HL-60/S4 treated with retinoic acid at 250 ng/mL for 4 days and 3 days (cell line): ENCODE data around the gene POLR2A.

ENCODE experiments used
- in situ Hi-C: fragments of 300-500 bp; cut with MboI; formaldehyde crosslinking; loops from 2 replicates; pipeline ENCODE4 v1.7.0; 2022; ENCODE audit warnings: low sequenced_read_pairs

Gene POLR2A

DNA sequence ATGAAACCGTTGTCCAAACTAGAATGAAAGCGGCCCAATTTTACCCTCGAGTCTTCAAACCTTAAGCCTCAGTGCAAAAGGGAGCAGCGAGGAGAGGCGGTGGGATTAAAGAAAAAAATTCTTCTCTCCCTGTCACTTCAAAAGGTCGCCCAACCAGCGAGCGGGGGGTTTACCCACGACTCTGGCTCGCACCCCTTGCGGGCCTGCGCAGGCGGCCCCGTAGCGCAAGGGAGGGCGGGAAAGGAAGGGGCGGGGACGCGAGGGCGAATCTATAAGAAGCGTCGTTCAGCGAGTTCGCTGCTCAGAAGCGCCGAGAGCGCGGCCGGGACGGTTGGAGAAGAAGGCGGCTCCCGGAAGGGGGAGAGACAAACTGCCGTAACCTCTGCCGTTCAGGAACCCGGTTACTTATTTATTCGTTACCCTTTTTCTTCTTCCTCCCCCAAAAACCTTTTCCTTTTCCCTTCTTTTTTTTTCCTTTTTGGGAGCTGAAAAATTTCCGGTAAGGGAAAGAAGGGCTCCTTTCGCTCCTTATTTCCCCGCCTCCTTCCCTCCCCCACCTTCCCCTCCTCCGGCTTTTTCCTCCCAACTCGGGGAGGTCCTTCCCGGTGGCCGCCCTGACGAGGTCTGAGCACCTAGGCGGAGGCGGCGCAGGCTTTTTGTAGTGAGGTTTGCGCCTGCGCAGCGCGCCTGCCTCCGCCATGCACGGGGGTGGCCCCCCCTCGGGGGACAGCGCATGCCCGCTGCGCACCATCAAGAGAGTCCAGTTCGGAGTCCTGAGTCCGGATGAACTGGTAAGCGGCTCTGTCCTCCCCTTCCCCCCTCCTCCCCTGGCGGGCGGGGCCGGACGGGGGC is at the start of gene POLR2A:
Gene POLR2A, plus strand, starts transcription at position 300 of the 852 bp plus-strand sequence.
- in situ Hi-C loops, result no loop called here

- in situ Hi-C loops, result no loop called here
These were observed 48.2 kb upstream of the POLR2A start for GRCh38 chr17:7435676-7436555.

- in situ Hi-C loops, result no loop called here
These were observed 47.4 kb upstream of the POLR2A start for GRCh38 chr17:7436556-7437368.

DNA sequence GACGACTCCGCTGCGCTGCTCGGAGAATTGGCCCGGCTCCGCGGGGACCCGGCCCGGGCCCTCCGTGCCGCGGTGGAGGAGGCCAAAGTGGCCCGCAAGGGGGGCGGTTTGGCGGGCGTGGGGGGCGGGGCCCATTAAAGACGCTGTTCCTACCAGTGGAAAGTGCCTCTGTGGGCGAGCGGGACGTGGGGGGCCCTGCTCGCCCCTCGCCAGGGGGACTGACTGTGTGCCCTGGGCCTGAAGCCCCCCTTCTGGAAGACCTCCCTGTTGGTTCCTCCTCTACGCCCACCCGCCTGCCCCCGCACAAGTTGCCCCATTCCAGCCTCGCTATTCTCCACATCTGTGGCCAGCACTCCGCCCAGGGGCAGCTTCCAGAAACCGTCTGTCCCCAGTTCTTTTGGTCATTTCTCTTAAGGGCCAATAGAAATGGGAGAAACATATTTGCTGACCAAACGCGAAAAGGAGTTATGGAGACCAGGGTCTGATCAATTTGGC is 46.8 kb upstream of the POLR2A start:
- in situ Hi-C loops, result no loop called here

DNA sequence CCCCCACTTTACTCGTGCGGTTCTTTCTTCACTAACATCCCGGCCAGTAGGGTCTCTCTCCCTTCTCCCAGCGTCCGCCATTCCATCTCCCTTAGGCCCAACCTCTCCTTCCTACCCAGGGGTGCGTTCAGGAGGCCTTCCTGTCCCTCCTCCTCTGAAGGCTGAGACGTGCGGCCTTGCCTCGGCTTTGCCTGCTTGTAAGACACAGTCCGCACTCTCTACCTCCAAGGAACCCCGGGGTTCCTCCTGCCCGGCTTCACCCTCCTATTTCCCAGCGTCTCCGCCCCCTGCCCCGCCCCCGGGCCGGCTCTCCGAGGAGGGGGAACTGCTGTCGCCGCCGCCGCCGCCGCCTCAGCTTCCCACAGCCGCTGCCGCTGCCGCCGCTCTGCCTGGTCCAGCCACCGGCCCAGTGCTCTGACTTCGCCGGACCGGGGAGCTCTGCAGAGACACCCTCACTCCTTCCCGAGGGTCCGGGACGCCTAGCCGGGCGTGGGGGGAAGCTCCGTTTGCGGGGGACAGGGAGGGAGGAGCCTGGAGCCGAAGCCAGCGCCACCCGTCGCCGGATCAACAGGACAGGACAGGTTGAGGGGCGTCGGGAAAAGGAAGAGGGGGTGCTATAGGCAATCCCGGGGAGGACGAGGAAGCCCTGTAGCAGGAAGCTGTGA is 46.1 kb upstream of the POLR2A start:
- in situ Hi-C loops, result no loop called here

GRCh38 chr17:7438656-7439460 is 45.3 kb upstream of the POLR2A start:
- in situ Hi-C loops, result no loop called here

DNA sequence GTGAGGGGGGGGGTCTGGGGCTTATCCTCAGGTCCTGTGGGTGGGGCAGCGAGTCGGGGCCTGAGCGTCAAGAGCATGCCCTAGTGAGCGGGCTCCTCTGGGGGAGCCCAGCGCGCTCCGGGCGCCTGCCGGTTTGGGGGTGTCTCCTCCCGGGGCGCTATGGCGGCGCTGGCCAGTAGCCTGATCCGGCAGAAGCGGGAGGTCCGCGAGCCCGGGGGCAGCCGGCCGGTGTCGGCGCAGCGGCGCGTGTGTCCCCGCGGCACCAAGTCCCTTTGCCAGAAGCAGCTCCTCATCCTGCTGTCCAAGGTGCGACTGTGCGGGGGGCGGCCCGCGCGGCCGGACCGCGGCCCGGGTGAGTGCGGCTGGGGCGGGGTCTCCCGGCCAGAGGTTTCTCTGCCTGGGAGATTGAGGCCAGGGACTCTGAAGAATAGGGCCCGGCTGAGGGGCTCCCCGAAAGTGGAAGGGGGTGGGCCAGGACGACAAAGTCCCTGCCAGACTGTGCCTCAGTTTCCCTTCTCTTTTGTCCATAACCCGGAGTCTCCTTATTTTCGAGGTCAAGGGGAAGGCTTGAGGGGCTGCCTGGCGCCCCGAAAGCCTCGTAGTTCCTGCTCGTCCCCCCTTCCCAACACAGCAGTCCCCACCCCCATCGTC is 44.6 kb upstream of the POLR2A start, which contains the start of gene FGF11:
Gene FGF11, plus strand, starts transcription at position 51 of the 651 bp plus-strand sequence. Its CDS starts 109 bp downstream, at position 160.
- in situ Hi-C loops, result no loop called here

DNA sequence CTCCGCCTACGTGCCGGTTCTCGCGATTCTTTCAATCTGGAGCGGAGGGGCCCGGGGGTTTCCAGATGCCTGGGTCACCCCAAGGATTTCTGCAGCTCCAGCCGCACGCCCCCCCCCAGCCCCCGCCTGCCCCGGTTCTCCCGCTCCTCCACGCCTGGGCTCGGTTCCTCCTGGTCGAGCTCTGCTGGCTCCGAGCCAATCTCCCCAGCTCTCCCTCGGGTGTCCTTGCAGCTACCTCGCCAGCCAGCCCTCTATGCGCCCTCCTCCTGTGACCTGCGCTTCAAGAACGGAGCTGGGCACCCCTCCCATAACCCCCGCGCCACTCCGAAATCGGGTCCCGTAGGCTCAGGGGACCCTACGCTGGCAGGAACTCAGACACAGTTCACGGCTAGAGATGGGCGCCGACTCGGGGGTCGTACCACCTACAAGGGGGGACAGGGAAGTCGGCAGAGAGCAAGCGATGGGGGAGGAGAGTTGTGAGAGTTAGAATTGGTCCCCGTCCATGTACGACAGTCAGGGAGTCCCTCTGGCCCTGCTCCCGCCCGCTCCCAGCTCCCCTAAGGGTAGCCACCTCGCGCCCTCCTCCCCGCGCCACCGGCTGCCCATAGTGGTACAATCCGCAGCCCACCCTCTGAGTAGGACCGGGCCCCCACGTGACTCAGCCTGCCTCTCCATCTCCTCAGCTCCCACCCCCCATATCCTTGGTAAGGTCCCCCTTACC is 43.9 kb upstream of the POLR2A start:
- in situ Hi-C loops, result no loop called here

GRCh38 chr17:7440834-7441195 is 43.4 kb upstream of the POLR2A start:
- in situ Hi-C loops, result no loop called here

GRCh38 chr17:7441266-7441665 is 42.9 kb upstream of the POLR2A start:
- in situ Hi-C loops, result no loop called here

- in situ Hi-C loops, result no loop called here
These were observed 42.0 kb upstream of the POLR2A start for GRCh38 chr17:7442142-7442541.

DNA sequence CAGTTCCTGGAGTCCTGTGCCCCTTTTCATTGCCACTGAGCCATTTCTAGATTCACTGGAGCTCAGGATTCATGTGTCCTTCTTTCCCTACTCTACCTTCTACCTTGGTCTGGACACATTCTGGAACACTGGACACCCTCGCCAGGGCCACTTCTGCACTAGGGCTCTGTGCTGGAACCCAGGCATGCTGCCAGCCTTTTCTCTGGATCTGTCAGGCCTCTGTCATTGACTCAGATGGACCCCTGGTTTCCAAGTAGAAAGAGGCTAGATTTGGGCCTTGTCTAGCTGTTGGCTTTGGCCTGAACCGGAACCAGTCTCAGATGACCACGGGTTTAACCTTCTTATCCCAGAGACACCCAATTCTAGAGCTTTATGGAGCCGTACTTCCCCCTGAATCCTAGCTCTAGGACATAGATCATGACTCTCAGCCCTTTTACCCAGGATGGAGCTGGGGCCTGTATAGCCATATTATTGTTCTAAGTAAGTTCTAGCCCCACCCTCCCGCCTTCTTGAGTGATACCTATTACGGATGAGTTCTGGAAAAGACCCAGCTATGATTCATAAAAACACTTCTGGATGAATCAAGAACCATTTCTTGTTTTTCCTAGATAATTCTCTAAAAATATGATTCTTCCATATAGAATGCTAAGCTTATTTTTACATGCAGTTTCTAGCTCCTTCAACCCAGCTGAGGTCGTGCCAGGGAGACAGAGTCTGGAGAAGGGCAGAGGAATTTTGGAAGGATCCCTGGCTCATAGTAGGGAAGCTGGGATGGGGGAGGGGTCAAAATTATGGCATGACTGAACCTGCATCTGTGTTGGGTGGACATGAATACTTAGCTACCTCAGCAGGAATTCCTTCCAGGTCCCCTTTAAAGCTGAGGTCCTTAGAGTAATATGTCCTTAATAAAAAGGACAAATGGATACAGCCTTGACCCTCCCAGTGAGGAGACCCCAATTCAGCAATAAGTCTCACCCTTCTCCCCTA is 40.4 kb upstream of the POLR2A start:
- in situ Hi-C loops, result no loop called here

DNA sequence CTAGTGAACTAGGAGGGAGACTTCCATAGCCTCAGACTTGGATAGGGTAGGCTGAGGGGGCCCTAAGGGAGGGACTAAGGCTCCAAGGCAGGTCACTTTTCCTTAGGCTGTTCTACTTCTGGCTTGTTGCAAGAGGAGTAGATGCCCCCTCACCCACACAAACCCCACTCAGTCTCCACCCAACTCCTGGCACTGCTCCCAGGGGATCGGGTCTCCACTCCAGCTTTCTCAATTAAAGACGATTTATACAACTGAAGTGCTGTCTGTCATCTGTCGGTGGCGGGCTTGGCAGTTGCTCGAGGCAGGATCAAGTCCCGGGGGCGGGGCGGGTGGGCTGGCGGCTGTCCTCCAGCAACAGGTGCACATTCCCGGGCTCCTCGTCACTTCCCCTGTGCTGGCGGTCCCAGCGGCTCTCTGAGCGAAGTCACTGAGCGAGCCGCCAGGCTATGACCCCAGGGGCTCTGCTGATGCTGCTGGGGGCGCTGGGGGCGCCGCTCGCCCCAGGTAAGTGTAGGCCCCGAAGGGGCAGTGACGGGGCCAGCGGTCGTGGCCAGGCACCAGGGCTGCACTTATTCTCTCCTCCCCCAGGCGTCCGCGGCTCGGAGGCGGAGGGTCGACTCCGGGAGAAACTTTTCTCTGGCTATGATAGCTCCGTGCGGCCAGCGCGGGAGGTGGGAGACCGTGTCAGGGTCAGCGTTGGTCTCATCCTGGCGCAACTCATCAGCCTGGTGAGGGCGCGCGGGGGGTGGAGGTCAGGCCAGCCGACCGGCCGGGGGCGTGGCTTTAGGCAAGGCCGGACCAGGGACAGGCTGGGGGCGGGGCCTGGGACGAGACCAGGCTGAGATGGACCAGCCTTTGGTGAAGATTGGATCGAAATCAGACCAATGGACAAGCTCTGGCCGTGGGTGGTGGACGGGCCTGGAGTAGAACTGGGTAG is 39.2 kb upstream of the POLR2A start, which contains the start of gene CHRNB1:
Gene CHRNB1, plus strand, starts transcription at position 380 of the 937 bp plus-strand sequence. Its CDS starts 67 bp downstream, at position 447.
- in situ Hi-C loops, result no loop called here

- in situ Hi-C loops, result no loop called here
These were observed 38.6 kb upstream of the POLR2A start for GRCh38 chr17:7445619-7445968.

DNA sequence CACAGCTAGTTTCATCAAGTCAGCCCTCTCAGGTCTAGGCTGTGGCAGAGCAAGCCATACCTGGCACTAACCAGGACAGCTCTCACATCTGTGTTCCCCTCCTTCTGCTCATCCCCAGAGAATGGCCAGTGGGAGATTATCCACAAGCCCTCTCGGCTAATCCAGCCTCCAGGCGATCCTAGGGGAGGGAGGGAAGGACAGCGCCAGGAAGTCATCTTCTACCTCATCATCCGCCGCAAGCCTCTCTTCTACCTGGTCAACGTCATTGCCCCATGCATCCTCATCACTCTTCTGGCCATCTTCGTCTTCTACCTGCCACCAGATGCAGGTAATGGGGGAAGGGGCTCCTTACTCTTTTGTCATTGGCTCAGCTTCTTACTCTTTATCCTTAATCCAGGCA is 35.7 kb upstream of the POLR2A start:
- in situ Hi-C loops, result no loop called here

- in situ Hi-C loops, result no loop called here
These were observed 24.1 kb upstream of the POLR2A start for GRCh38 chr17:7459961-7460545.
